ENCODE data around the gene DAB1.

DAB1 gene

DNA sequence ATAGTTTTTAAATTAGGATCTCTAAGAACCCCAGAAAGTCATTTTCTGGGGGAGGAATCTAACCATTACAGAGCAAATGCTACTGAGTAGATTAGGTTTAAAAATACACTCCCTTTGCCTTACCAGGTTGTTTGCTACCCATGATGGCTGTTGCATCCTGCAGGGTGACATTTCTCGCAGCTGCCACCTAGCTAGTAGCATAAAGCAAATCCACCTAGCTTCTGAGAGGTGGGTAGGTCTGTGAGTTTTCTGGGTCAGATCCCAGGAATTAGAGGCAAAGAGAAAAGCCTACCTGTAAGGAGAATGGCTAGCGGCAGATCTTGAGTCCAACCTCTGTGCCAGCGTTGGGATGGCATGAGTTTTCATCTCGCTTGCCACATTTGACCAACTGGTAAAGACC is 95.9 kb downstream of the DAB1 start:
- no peak overlapping the region for H3K4me3 ChIP-seq (ENCODE audit: low read length)
- DNase-seq (ENCODE audit: low read depth, low spot score): no peak

DNA sequence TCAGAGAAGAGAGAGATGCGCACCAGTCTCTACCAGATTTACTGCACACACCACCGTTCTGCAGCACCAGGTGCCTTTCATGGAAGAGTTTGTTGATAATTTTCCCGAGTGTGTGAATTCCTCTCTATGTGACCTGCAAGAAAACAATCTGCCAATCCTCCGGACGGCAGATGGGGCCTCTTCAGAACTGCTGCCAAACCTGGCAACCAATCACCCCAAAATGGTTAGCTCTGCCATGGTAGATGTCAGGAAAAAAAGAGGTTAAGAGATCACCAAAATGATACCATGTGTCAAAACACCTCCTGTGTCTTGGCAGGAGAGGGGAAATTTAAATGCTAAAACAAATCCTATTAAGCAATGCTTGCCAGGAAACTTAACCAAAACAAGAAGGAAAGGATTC is 96.5 kb downstream of the DAB1 start:
- no peak overlapping the region for H3K4me3 ChIP-seq (ENCODE audit: low read length)
- no peak for DNase-seq (ENCODE audit: low read depth, low spot score)

DNA sequence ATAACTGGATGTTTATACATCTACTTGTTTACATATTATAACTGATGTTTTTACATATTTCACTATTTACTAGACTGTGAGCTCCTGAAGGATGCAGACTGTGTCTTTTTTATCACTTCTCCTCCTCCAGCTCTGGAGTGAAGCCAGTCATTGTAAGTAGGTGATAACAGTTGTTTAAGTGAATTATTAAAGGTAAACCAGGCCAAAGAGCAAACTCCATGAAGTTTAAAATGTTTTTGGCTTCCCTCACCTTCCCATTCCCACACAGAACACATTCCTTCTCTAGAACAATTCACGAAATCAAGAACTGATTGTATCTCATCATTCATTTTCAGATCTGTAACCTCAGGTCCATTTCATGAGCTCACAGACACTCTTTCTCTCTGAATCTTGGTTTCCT is 98.3 kb downstream of the DAB1 start:
- no peak for DNase-seq (ENCODE audit: low read depth, low spot score)
- H3K4me3 ChIP-seq (ENCODE audit: low read length): no peak overlapping the region

DNA sequence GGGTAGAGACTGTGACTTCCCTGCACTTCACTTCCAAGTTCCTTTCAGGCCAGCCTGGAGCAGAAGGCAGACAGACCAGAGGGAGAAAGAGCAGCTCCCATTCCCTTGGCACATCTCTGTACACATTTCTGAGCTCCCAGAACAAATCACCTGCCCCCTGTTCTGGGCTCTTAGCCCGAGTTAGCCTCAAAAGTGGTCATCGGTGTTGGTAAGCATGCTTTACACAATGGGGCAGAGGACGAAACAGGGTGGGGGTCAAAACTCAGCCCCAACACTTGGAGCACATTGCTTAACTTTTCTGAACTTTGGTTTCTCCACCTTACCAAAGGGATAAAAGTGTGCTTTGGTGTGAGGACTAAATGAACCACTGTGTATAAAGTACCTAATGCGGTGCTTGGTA is 98.7 kb downstream of the DAB1 start:
- DNase-seq (ENCODE audit: low read depth, low spot score): no peak
- H3K4me3 ChIP-seq (ENCODE audit: low read length): no peak overlapping the region

DNA sequence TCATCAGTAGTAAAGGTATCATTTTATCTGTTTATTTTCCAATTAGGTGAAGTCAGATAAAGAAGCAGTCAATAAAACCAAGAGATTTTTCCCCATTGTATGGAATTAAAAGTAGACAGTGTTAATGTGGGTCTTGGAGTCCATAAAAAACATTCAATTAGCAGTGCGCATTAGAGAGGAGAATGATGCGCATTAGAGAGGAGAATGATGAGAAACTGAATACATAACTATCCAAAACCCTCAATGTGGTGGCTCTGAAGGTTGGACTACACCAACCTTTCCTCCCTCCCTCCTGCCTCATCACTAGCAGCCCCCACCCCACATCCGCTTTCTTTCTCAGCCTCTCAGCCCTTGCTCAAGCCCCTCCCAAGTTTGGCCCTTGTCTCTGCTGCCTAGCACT is 99.5 kb downstream of the DAB1 start:
- no peak overlapping the region for H3K4me3 ChIP-seq (ENCODE audit: low read length)
- no peak for DNase-seq (ENCODE audit: low read depth, low spot score)

DNA sequence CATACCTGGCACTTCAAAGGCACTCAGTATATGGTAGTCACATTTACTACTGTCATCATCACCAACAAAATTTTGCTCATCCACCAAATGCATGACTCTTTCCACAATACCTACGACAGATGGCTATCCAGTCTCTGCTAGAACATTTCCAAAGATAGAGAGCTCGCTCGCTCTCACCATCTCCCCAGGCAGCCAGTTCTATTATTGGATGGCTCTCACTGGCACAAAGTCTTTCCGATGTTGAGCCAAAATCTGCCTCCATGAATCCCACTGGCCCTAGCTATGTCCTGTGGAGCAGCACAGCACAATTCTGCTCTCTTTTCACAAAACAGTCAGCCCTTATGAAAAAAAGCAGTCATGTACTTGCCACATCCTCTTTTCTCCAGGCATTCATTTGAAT is 102.1 kb downstream of the DAB1 start:
- DNase-seq (ENCODE audit: low read depth, low spot score): no peak

DNA sequence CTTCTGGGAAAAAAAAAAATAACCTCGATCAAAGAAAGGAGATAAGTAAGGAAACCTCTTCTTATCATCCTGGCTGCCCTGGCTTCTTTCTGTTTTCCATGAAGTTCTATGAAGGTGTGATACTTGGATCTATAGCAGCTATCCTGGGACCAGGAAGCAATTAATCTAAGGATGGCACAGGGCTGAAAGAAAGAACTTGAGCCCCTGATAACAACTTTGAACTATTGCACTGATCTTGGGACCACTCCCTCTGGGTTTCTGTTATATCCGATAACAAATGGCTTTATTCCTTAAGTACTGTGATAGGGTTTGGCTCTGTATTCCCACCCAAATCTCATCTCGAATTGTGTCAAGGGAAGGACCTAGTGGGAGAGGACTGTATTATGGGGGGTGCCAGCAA is 104.1 kb downstream of the DAB1 start:
- no peak for DNase-seq (ENCODE audit: low read depth, low spot score)
- H3K4me3 ChIP-seq (ENCODE audit: low read length): no peak overlapping the region

More for the DNA sequence above, 102.1 kb downstream of the DAB1 start:
- no peak overlapping the region for H3K4me3 ChIP-seq (ENCODE audit: low read length)

DNA sequence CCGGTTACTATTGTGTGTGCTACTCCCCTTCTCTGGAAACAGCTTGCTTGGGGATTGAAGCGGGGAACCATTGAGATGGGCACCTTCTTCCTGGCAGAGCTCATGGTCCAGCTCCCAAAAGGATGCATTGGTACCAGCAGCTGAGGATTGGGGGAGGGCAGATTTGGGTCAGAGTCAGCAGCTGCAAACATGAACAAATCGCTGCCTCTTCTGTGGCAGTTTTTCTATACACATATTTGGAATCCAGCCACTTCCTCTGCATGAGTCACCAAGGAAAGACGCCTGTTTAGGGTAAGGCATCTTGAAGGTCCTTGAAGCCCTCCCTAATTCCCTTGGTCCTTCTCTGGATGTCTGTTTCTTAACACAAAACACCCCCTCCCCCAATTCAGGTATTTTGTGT is 104.7 kb downstream of the DAB1 start:
- peak; percentile 32 for DNase-seq (ENCODE audit: low read depth, low spot score)
- H3K4me3 ChIP-seq (ENCODE audit: low read length): no peak overlapping the region

DNA sequence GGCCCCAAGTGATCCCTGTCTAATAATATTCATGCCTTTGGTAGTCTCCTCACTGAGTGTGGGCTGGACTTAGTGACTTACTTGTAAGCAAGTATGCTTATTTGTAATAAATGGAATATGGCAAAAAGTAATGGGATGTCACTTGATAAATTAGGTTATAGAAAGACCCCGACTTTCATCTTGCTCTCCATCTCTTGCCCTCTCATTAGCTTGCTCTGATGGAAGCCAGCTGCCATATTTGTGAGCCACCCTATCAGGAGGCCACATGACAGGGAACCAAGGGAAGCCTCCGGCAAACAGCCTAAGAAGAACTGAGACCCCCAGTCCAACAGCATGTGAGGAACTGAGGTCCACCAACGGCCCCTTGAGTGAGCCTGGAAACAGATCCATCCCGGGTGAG is 107.0 kb downstream of the DAB1 start:
- no peak for DNase-seq (ENCODE audit: low read depth, low spot score)
- no peak overlapping the region for H3K4me3 ChIP-seq (ENCODE audit: low read length)

DNA sequence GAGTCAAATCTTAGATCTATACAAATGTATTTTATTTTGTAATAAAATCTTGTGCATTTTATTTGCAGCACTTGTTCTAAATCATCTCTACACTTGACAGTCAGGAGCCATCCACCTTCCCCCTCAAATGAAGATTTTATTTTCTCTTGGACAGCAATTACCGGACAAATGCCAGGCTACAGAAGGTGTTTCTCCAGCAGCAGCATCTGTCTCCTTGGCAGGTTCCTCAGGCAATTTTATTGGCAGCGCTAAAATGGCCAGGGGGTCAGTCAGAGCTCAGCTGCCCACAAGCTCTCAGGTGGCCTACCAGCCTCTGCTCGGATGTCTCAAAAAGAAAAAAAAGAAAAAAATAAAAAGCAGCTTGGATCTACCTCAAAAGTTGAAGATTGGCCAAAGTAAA is 107.6 kb downstream of the DAB1 start:
- no peak for DNase-seq (ENCODE audit: low read depth, low spot score)
- H3K4me3 ChIP-seq (ENCODE audit: low read length): no peak overlapping the region

DNA sequence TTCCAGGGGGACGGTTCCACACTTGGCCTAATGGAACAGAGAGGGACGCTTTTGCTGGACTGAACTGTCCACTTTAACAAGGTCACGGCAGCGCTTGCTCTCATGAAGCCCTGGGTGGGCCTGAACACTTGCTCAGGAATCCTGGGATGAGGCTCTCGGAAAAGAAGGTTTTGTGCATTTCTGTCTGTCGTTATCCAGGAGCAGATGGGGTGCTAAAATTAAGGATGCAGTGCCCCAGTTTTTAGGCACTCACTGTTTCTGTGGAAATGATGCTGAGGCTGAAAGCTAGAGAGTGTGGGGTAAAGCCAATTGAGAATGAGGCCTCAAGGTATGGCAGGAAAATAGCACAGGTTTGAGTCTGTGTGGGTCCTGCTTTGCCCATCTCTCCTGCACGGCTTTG is 111.0 kb downstream of the DAB1 start:
- no peak overlapping the region for H3K4me3 ChIP-seq (ENCODE audit: low read length)
- DNase-seq (ENCODE audit: low read depth, low spot score): no peak

DNA sequence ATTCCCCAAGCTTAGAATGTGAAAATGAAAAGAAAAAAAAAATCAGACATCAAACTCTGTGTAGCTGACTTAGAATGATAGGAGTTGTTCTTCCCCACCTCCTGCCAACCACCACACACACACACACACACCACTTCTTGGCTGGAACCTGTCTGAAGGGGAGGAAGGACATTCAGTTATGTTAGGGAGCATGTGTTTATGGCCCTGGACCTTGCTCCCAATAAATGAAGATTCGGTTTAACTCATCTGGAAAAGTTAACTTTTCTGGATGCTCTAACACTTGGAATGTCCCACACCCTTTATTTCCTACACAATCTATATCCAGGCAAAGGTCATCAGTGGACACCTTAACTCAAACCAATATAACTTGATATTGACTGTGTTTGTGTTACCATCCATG is 112.4 kb downstream of the DAB1 start:
- H3K4me3 ChIP-seq (ENCODE audit: low read length): no peak overlapping the region
- no peak for DNase-seq (ENCODE audit: low read depth, low spot score)

DNA sequence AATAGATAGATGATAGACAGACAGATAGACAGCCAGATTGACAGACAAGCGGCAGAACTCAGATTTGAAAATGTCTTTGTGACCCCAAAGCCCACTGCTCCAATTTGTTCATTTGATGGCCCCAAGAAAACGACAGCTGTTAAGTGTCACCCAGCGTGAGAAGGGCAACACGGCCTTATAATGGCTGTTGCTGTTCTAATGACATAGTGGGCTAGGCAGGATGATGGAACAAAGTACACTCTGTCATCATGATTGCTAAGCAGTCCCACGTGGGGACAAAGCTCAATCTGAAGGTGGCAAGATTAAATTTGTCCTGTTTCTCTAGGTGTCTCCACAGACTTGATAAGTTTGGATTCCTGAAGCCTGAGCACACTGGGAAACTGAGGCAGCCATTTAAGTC is 112.9 kb downstream of the DAB1 start:
- DNase-seq (ENCODE audit: low read depth, low spot score): no peak
- no peak overlapping the region for H3K4me3 ChIP-seq (ENCODE audit: low read length)

DNA sequence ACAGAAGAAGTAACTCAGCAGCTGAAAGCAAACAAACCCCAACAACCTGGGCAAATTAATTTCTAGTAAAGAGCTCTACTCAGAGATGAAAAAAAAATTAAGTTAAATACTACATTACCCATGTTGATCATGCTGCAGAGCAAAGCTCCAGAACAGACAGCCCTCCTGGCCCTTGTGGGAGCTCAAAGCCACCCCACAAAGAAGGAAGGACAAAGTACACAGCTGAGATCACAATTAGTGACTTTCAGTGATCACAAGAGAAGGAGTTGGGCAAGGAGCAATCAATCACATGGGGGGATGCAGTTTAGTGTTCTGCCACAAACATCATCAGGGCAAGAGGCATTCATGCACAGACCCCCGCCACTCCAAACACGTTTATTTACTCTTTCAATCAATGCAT is 114.2 kb downstream of the DAB1 start:
- DNase-seq (ENCODE audit: low read depth, low spot score): no peak
- no peak overlapping the region for H3K4me3 ChIP-seq (ENCODE audit: low read length)

DNA sequence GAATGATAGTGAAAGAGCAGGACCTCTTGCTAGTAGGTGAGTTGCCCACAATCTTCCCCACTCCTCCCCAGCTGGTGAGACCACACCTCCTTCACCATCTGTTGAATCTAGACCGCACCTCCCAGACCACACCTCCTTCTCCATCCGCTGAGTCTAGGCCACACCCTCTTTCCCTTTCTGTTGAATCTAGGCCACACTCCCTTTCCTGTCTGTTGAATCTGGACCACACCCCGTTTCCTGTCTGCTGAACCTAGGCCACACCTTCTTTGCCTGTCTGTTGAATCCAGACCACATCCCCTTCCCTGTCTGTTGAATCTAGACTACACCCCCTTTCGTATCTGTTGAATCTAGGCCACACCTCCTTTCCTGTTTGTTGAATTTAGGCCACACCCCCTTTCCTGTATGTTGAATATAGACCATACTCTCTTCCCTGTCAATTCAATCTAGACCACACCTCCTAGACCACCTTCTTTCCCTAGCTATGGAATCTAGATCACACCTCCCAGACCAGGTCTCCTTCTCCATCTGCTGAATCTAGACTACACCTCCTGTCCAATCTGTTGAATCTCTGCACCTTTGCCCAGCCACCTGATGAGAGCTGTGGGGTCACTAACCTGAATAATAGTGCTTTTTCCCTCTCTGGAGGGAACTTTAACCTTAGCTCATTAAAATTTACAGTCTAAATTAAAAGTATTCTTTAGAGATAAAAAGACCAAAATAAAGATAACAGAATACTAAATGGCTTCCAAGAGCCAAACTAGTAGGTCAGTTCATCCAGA is 116.3 kb downstream of the DAB1 start:
- no peak overlapping the region for H3K4me3 ChIP-seq (ENCODE audit: low read length)
- peak; percentile 98 for DNase-seq (ENCODE audit: low read depth, low spot score)

DNA sequence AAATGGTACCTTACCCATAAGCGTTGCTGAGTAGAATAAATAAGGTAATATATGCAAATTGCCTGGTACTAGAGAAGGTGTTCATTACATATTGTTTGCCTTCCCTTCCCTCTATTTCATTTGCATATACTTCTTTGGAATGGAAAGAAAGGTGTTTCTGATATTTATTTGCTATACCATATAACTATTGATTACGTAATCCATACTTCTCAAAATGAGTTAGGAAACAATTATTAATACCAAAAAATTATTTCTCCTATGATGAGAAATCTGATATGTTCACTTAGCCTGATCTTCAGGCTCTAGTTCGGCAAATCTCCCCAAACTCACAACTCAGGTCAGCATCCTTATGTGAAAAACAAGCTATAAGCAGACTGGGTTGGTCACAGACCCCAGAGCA is 119.3 kb downstream of the DAB1 start:
- no peak for DNase-seq (ENCODE audit: low read depth, low spot score)
- H3K4me3 ChIP-seq (ENCODE audit: low read length): no peak overlapping the region

DNA sequence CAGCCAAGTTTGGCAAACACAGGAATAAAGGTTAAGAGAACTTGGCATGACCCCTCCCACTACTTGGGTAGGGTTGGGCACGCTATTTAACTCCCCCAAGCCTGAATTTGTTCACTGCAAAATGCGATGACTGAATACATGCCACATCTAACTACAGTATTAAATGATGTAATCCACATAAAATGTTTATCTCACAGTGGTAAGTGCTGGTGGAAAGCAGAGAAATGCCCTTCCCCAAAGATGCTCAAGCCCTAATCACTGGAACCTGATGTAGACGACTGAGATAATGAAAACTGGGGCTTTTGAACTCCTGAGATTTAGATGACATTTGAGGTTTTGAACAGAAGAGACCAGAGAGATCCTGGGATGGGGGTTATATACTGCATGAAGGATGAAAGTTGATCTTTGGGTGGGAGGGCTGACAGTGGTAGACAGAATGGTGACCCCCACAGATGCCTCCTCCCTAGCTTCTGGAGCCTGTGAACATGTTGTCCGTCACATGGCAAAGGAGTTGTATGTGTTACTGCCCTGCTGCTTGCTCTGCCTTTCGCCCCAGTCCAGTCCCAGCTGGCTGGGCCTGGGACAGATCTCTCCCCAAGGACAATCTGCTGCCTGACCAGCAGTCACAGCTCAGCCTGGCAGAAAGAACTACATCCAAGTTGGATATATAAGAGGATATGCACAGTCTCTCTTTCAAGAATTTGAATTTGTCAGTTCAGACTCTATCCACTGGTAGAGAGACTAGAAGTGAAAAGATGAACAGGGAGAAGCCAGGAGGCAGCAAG is 120.9 kb downstream of the DAB1 start:
- DNase-seq (ENCODE audit: low read depth, low spot score): no peak
- H3K4me3 ChIP-seq (ENCODE audit: low read length): no peak overlapping the region

DNA sequence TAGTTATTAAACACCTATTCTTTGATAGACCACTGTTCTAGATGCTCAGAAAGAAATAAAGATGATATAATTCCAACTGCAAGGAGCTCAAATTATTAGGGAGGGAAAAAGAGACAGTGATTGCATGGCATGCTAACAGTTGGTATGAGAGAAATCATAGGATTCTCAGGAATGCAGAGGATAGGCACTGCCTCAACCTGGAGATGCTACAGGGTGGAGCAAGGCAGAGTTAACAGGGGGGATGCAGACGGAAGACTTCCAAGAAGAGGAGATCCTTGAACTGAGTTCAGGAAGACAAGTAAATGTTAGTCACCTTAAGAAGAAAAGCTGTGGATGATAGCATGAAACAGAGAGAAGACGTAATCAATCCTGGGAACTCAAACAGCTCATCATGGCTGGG is 123.7 kb downstream of the DAB1 start:
- H3K4me3 ChIP-seq (ENCODE audit: low read length): no peak overlapping the region
- no peak for DNase-seq (ENCODE audit: low read depth, low spot score)

DNA sequence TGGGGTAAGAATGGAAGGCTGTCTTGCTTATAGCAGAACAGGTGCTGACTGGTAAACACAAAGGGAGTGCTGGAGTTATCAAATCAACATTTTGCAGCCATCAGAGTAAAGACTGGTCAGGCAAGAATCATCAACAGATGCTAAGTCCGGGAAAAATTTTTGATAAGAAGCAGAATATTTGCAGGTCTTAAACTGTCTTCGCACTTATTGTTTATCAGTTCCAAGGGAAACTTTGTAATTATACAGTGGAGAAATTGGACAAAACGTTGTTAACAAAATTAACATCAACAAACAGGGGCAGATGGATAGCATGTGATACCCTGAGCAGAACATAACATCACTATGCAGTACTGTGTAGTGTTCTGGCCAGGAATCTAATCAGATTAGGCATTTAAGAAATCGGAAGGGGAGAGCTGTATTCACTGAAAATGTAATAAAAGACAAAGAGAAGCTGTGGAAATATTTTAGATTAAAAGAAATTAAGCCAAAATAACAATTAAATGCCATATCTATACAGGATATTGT is 127.1 kb downstream of the DAB1 start:
- no peak for DNase-seq (ENCODE audit: low read depth, low spot score)
- no peak overlapping the region for H3K4me3 ChIP-seq (ENCODE audit: low read length)

DNA sequence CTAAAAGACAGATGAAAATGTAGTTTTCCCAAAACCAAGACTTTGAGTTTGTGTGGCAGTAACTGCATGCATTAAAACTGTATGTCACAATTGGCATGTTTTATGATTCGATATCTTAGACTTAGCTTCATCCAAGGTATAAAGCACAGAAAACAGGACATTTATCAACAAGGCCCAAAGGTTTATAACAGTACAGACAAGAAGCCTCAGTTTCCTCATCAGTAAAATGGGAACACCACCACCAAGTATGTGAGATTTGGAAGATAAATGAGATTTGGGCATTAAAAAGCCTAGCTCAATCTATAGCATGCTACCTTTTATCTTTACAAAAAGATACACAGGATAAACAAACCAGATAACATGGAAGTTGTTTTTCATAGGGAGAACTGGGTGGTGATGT is 128.5 kb downstream of the DAB1 start:
- H3K4me3 ChIP-seq (ENCODE audit: low read length): no peak overlapping the region
- no peak for DNase-seq (ENCODE audit: low read depth, low spot score)

DNA sequence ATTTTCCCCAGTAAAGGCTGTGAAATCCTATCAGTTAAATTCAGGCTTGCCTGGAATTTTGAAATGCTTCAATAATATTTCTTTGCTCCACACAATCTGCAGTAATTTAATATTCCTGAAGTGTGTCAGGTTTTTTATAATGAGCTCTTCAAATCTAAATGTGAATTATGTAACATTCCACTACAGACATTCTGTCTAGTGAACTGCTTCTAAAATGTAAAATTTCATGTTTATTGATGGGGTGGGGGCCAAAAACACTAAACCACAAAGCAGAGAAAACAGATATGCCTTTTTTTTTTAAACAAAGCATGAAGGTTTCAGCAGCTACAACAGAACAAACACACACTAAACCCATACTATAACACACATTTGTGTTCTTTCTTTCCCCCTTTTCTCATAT is 129.7 kb downstream of the DAB1 start:
- no peak overlapping the region for H3K4me3 ChIP-seq (ENCODE audit: low read length)
- DNase-seq (ENCODE audit: low read depth, low spot score): no peak

All from Jurkat, Clone E6-1 (cell line).